ENCODE results near the gene SESTD1.

DNA sequence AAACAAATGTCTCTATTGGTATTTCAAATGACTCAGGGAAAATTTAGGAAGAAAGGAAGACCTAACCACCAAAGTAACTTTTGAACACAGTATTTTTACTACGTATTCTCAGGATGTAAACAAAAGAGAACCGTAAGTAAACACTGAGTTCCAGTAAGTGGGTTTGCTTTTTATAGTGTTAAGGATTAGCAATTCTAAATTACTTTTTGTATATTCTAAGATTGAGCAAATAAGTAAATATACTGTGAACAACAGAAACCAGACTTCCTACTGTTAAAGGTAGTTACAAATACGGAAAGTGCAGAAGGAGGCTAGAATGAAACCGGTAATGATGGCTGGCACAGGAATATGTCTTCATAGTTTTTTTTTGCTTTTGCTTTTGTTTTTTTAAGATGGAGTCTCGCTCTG, 31.5 kb downstream of the SESTD1 start:
- TF ChIP-seq, protein P1, sequence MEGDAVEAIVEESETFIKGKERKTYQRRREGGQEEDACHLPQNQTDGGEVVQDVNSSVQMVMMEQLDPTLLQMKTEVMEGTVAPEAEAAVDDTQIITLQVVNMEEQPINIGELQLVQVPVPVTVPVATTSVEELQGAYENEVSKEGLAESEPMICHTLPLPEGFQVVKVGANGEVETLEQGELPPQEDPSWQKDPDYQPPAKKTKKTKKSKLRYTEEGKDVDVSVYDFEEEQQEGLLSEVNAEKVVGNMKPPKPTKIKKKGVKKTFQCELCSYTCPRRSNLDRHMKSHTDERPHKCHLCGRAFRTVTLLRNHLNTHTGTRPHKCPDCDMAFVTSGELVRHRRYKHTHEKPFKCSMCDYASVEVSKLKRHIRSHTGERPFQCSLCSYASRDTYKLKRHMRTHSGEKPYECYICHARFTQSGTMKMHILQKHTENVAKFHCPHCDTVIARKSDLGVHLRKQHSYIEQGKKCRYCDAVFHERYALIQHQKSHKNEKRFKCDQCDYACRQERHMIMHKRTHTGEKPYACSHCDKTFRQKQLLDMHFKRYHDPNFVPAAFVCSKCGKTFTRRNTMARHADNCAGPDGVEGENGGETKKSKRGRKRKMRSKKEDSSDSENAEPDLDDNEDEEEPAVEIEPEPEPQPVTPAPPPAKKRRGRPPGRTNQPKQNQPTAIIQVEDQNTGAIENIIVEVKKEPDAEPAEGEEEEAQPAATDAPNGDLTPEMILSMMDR (conservative IDR thresholded peaks at IDR 0.05; ENCODE audit: low read depth, low read length): no peak
- TF ChIP-seq POLR2A (IDR thresholded peaks at IDR 0.05; ENCODE audit: low read depth, low read length): no peak
- TF ChIP-seq BHLHE40 (IDR thresholded peaks at IDR 0.05; ENCODE audit: low read depth, low read length): no peak
